GM18858 (cell line): ENCODE measurements around the gene ARHGEF28.

Experiments
- ATAC-seq: cut with Tn5 transposase; IDR thresholded peaks from one replicate; pipeline ENCODE4 v1.9.1; 2021; ENCODE audit not compliant: unreplicated experiment

ARHGEF28 gene

DNA sequence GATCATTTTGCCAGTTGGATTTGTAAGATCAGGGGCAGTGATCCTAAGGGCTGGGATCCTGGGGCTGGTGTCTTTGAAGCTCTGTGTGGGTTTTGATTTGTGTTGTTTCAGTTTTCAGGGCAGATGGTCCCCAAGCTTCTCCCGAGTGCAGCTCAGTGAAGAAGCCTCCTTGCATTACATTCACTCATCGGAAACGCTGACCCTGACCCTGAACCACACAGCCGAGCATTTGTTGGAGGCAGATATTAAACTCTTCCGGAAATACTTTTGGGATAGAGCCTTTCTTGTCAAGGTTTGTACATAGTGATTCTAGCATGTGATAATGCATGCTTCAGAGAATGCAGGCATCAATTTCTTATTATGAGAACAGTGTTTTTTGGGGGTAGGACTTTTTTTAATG is 150.4 kb downstream of the ARHGEF28 start:
- ATAC-seq = no peak

GRCh38 chr5:73777192-73777591 is 151.2 kb downstream of the ARHGEF28 start:
- no peak for ATAC-seq

DNA sequence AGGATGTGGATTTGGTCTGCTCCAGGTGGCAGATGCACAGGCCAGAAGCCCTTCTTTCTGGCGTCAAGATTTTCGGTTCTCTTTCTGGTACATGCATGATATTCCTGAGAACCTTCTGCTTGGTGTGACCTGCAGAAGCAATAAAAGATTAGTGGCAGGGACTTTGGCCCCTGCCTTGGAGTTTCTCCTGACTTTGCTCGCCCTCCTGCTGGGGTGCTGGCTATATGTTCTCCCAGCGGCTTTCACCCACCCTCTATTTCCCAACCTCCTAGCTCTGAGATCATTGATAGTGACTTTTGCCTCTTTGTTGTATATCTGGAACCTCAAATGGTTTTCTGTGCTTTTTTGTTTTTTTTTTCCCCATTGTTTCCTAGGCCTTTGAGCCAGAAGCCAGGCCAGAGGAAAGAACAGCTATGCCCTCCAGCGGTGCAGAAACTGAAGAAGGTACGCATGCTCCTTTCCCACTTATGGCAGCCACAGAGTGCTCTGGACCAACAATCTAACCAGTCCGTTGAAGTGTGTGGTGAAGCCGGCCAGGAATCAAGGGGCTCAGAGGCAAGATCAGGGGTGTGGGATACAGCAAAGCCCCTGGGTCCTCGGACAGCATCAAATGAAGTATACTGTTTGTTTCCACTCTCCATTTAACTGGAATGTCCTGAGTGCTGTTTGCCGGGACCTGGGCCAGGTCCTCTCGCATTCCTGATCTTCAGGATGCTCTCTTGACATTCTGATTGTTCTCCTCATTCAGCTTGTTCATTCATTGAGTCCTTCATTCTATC is 154.5 kb downstream of the ARHGEF28 start:
- no peak for ATAC-seq

DNA sequence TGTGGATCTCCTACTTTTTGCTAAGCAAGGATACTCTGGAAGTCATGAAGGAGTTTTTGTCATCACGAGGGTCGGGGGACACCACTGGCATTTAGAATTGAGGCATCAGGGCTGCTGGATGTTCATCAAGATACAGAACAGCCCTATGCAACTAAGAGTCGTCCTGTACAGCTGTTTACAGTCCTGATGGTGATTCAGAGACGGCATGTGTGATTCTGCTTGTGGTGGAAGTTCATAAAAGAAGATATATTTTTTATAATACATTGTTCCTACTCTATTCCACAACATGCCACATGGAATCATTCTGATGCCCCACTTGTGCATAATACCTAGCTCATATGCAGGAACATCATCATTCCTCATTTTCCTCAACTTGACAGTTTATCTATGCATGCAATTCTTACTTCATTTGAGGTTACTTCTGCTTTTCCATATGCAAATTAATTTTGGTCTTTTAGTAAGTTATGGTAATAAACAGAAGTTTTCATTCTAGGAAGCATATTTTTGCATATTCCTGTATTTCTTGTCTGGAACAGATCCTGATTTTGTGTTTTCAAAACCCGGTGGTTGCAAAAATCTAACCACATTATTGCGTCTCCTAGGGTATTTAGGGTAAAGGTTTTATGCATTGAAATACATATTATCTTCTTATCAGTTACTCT is 155.2 kb downstream of the ARHGEF28 start:
- ATAC-seq = no peak

DNA sequence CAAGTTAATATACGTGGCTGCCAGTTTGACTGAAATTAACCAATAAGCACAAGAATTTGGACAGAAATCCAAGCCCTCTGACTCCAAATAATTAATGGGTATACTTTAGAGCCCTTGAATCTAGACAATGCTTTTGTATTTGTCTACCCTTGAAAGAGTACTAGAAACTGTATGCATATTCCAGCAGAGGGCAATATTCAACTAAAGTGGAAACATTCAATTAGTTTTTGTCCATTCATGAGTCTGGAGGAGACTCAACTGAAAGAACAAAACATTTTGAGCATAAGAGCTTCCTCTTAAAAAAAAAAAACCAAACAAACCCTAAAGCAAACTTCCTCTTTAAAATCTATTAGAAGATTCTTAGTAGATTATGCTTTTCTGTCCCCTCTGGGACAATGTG is 157.8 kb downstream of the ARHGEF28 start:
- ATAC-seq = no peak

GRCh38 chr5:73786043-73786831 is 160.2 kb downstream of the ARHGEF28 start:
- no peak for ATAC-seq

- ATAC-seq = no peak
Observed at GRCh38 chr5:73789851-73790281, 163.9 kb downstream of the ARHGEF28 start.

- no peak for ATAC-seq
Observed at GRCh38 chr5:73791389-73791788, 165.4 kb downstream of the ARHGEF28 start.

DNA sequence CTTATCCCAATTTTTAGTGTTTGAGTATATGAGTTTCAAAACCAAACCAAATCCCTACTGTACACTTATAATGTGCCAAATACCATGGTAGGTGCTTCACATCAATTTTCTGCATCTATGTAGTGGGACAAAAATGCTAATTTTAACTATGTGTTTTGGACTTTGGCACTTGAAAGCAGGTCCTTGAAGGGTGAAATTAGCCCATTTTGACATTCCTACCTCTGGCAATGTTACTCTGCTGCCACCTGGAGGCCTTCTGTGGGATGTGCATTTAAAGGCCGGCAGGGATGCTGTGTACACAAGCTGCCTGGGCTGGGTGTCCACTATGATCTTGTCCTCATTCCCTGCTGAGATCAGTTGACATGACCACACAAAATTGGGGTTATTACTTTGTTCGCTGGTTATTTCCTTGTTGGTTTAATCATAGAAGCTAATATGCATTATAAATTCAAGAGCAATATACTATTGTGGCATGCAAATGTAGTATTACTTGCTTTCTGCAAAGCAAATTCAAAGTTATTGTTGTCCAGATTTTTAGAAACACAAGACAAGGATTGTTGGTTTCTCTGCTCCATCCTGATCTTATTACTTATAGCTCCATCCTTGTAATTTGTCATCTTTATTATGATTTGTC is 166.8 kb downstream of the ARHGEF28 start:
- ATAC-seq = peak; percentile 51

GRCh38 chr5:73793911-73794310 is 167.9 kb downstream of the ARHGEF28 start:
- no peak for ATAC-seq

- ATAC-seq = no peak
Observed at GRCh38 chr5:73796164-73797131, 170.5 kb downstream of the ARHGEF28 start.

GRCh38 chr5:73797132-73797510 is 171.1 kb downstream of the ARHGEF28 start:
- ATAC-seq = no peak

GRCh38 chr5:73799401-73799972 is 173.5 kb downstream of the ARHGEF28 start:
- no peak for ATAC-seq

GRCh38 chr5:73801686-73802085 is 175.7 kb downstream of the ARHGEF28 start:
- ATAC-seq = no peak

- ATAC-seq = no peak
Observed at GRCh38 chr5:73805449-73805848, 179.5 kb downstream of the ARHGEF28 start.

- no peak for ATAC-seq
Observed at GRCh38 chr5:73808911-73809310, 182.9 kb downstream of the ARHGEF28 start.

DNA sequence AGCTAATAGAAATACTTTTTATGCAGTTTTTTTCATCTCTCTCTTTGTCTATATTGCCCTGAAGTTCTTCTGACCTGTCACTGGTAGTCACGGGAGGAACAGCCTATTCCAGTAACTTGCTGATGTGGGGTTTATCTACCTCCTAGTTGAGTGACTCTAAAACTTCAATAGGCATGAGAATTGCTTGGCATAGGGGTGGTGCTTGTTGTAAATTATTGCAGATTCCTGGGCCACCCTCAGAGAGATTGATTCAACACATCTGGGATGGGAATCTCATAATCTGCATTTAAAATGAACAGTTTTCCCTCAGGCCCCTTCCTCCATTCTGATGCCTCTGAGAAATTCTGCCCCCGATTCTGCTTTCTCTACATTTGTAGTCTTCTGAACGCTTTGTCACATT is 184.4 kb downstream of the ARHGEF28 start:
- no peak for ATAC-seq

GRCh38 chr5:73812457-73812856 is 186.5 kb downstream of the ARHGEF28 start:
- ATAC-seq = no peak

DNA sequence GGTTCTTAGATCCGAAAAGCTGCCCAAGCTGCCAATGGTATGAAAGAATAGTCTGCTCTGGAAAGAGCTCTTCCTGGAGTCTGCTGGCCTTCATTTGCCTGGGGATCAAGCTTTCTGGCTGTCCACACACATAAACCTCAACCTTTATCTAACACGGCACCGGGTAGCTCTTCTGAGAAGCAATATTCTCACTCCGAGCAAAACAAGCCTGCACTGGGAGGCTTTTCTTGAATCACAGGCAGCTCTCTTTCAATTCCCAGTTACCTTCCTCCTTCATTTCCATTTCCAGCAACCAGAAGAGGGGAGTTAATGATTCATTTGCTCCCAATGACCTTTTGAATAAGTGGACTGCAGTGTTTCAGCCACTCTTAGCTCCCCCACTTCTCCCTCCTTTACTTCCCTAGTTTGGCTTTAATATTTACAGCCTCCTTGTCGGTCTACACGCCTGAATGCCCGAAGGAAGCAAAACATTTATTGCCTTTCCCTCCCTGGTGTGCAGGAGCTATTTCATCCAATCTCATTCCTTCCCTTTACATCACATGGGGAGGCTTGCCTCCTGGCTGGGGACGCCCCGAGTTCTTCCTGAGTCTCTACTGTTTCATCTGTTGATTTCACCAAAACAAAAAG is 187.1 kb downstream of the ARHGEF28 start:
- no peak for ATAC-seq
